ENCODE results near the gene WFS1. TPM values are rescaled to one million over a fixed set of nuclear protein-coding genes. Genes with fewer than 3 reads are reported as not detected.

WFS1 gene
- total RNA-seq, 2 donors from 2014 or later = 77.9 to 131 TPM

GRCh38 chr4:6340446-6341015 is 70.9 kb downstream of the WFS1 start:
- Histone ChIP-seq H3K27ac (no peak overlapping the region), H3K4me3 (no peak overlapping the region), H3K4me1 (ENCODE audit: control insufficient read depth in 1 of 2, low read depth in 2 of 2) (no peaks in the 10 kb centered on the region), H3K36me3 (no peaks in the 10 kb centered on the region), H3K9me3 (no peaks in the 10 kb centered on the region), H3K27me3 (replicated peaks; ENCODE audit: insufficient read depth) (no peaks in the 10 kb centered on the region)
- ATAC-seq (ENCODE audit: insufficient number of reproducible peaks, low FRiP score, low read depth) (no peak), DNase-seq (ENCODE audit: low spot score) (no peak)
- TF ChIP-seq, protein P1, sequence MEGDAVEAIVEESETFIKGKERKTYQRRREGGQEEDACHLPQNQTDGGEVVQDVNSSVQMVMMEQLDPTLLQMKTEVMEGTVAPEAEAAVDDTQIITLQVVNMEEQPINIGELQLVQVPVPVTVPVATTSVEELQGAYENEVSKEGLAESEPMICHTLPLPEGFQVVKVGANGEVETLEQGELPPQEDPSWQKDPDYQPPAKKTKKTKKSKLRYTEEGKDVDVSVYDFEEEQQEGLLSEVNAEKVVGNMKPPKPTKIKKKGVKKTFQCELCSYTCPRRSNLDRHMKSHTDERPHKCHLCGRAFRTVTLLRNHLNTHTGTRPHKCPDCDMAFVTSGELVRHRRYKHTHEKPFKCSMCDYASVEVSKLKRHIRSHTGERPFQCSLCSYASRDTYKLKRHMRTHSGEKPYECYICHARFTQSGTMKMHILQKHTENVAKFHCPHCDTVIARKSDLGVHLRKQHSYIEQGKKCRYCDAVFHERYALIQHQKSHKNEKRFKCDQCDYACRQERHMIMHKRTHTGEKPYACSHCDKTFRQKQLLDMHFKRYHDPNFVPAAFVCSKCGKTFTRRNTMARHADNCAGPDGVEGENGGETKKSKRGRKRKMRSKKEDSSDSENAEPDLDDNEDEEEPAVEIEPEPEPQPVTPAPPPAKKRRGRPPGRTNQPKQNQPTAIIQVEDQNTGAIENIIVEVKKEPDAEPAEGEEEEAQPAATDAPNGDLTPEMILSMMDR (IDR thresholded peaks at IDR 0.05) = no peak

DNA sequence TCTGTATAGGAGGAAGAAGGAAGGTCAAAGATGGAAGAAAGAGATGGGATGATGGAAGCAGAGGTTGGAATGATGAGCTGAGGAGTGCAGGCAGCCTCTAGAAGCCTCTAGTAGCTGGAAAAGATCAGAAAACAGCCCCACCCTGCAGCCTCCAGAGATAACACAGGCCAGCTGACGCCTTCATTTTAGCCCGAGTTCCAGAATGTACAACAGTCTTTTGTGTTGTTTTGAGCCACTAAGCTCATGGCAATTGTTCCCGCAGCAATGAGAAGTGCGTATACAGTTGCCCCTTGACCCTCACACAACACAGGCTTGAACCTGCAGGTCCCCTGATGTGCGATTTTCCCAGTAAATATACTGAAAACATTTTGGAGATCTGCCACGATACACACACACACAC is 72.0 kb downstream of the WFS1 start:
- no peaks in the 10 kb centered on the region for H3K27me3 ChIP-seq (replicated peaks; ENCODE audit: insufficient read depth)
- no peak overlapping the region for H3K27ac ChIP-seq
- DNase-seq (ENCODE audit: low spot score) (no peak), ATAC-seq (ENCODE audit: insufficient number of reproducible peaks, low FRiP score, low read depth) (no peak)
- H3K9me3 ChIP-seq = no peaks in the 10 kb centered on the region
- no peaks in the 10 kb centered on the region for H3K36me3 ChIP-seq
- H3K4me3 ChIP-seq = no peak overlapping the region
- TF ChIP-seq, protein P1 (IDR thresholded peaks at IDR 0.05) = no peak
- no peaks in the 10 kb centered on the region for H3K4me1 ChIP-seq (ENCODE audit: control insufficient read depth in 1 of 2, low read depth in 2 of 2)

DNA sequence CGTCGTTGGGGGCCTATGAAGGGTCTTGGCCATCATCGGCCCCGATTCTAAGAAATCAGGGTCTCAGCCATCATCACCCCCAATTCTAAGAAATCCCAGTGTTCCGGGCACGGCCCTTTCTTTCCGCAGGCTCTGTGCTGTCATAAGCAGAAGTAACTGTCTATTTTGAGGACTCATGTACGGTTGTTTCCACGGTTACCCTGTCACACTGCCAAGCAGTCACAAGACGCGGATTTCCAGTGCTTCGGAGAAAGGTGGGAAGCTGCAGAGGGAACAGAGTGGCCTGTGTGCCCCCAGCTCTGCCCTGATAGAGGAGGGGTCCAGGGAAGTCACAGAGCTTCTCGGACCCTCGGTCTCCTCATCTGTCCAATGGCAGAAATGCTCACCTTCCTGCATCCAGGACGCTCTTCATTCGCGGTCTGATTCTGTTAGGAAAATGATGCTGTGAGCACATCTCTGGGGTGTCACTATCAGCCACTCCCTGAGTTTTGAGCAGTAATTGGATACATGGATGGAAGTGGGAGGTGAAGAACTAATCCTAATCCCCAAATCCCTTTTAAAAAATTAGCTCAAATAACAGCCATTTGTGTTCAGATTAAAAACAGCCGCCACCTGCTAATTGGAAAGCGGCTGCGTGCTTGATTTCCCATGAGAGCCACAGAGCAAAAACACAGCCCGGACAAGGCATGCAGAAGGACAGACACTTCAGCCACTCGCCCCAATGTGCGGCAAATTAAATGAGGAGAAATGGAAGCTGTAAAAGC is 73.1 kb downstream of the WFS1 start:
- TF ChIP-seq, protein P1 (IDR thresholded peaks at IDR 0.05) = no peak
- ATAC-seq (ENCODE audit: insufficient number of reproducible peaks, low FRiP score, low read depth) (no peak), DNase-seq (ENCODE audit: low spot score) (no peak)
- Histone ChIP-seq H3K9me3 (no peaks in the 10 kb centered on the region), H3K36me3 (no peaks in the 10 kb centered on the region), H3K4me1 (ENCODE audit: control insufficient read depth in 1 of 2, low read depth in 2 of 2) (no peaks in the 10 kb centered on the region), H3K4me3 (no peak overlapping the region), H3K27me3 (replicated peaks; ENCODE audit: insufficient read depth) (no peaks in the 10 kb centered on the region), H3K27ac (no peak overlapping the region)

- H3K27me3 ChIP-seq (replicated peaks; ENCODE audit: insufficient read depth) = no peaks in the 10 kb centered on the region
- TF ChIP-seq, protein P1 (IDR thresholded peaks at IDR 0.05) = no peak
- H3K36me3 ChIP-seq = no peaks in the 10 kb centered on the region
- no peak overlapping the region for H3K4me3 ChIP-seq
- H3K9me3 ChIP-seq = no peaks in the 10 kb centered on the region
- ATAC-seq (ENCODE audit: insufficient number of reproducible peaks, low FRiP score, low read depth) (no peak), DNase-seq (ENCODE audit: low spot score) (no peak)
- H3K27ac ChIP-seq = no peak overlapping the region
- no peaks in the 10 kb centered on the region for H3K4me1 ChIP-seq (ENCODE audit: control insufficient read depth in 1 of 2, low read depth in 2 of 2)
Measured at GRCh38 chr4:6343939-6344408, 74.3 kb downstream of the WFS1 start.

GRCh38 chr4:6345096-6345830 is 75.6 kb downstream of the WFS1 start:
- Histone ChIP-seq H3K27ac (no peak overlapping the region), H3K4me1 (ENCODE audit: control insufficient read depth in 1 of 2, low read depth in 2 of 2) (no peaks in the 10 kb centered on the region), H3K4me3 (no peak overlapping the region), H3K9me3 (no peaks in the 10 kb centered on the region), H3K36me3 (no peaks in the 10 kb centered on the region), H3K27me3 (replicated peaks; ENCODE audit: insufficient read depth) (no peaks in the 10 kb centered on the region)
- no peak for DNase-seq (ENCODE audit: low spot score)
- TF ChIP-seq, protein P1 (IDR thresholded peaks at IDR 0.05) = no peak
- no peak for ATAC-seq (ENCODE audit: insufficient number of reproducible peaks, low FRiP score, low read depth)
